HCT116 (cell line): ENCODE results near the gene TSC22D3. TPM values are rescaled to one million over a fixed set of nuclear protein-coding genes. Genes with fewer than 3 reads are reported as not detected.

ENCODE experiments used
- ATAC-seq: fragments of 200-7000 bp; cut with Tn5 transposase; 2 replicates; pipeline ENCODE4 v1.9.1; 2020; ENCODE audit warnings: mild to moderate bottlenecking, moderate library complexity
- BruUV-seq: library from RNA; stranded (reverse); fragments of 400-500 nt; replicated peaks from 2 replicates; lab custom pipeline; 2021; lab: Mats Ljungman, UMichigan
- CTCF ChIA-PET: fragments of 300-600 bp; sonication (Branson Sonifier 250); formaldehyde crosslinking; loops from one replicate; lab custom pipeline; 2021; ENCODE audit warnings: antibody characterized with exemption; lab: Charles Lee
- POLR2A ChIA-PET: fragments of 300-600, 350-600 bp; sonication (Branson Sonifier 250); formaldehyde crosslinking; loops from one replicate; lab custom pipeline; 2021; ENCODE audit warnings: antibody characterized with exemption; lab: Charles Lee
- RAD21 ChIA-PET, 2 experiments: fragments of 300-600 bp; sonication (Branson Sonifier 250); formaldehyde crosslinking; loops; one replicate each; lab custom pipeline; 2023; ENCODE audit warnings: low total read pairs in 2 of 2; ENCODE audit not compliant: uncharacterized antibody in 2 of 2, unreplicated experiment in 2 of 2, low non-redundant PET in 1 of 2; lab: Charles Lee
- DNase-seq: peaks from one replicate; pipeline ENCODE4 v3.0.0-alpha.2; 2010; ENCODE audit warnings: low read depth, low spot score
- H2AFZ ChIP-seq: fragments of 200-600 bp; shearing (Covaris generic), sonication (generic); 2 replicates; pipeline ENCODE4 v1.6.1; 2017; ENCODE audit warnings: low read depth, mixed run types, mixed read lengths, antibody characterized with exemption, low read length; ENCODE audit not compliant: poor library complexity, severe bottlenecking
- H3K27ac ChIP-seq: 2 replicates; pipeline ENCODE4 v1.5.1; 2012; ENCODE audit warnings: low read depth, low read length
- H3K27me3 ChIP-seq: fragments of 200-600 bp; sonication (generic); 2 replicates; pipeline ENCODE4 v1.6.1; 2016; ENCODE audit warnings: mixed run types, low read length, mixed read lengths; ENCODE audit not compliant: insufficient read depth
- H3K36me3 ChIP-seq, 2 experiments: fragments of 200-500 bp in 1 of 2; fragments of 200-600 bp in 1 of 2; sonication (Bioruptor generic) in 1 of 2; sonication (generic) in 1 of 2; 2 replicates each; pipeline versions ENCODE4 v1.5.1 to v1.6.1; 2014 to 2016; ENCODE audit warnings: low read length in 2 of 2, inconsistent platforms in 1 of 2, mixed read lengths in 1 of 2, mixed run types in 1 of 2; ENCODE audit not compliant: insufficient read depth in 2 of 2, control insufficient read depth in 1 of 2
- H3K4me1 ChIP-seq, 2 experiments: fragments of 200-600 bp in 1 of 2; sonication (generic) in 1 of 2; 2 replicates each; pipeline versions ENCODE4 v1.5.1 to v1.6.1; 2012 to 2017; ENCODE audit warnings: low read length in 2 of 2, inconsistent platforms in 1 of 2, mild to moderate bottlenecking in 1 of 2, mixed read lengths in 1 of 2, mixed run types in 1 of 2, moderate library complexity in 1 of 2; ENCODE audit not compliant: insufficient read depth in 2 of 2, control insufficient read depth in 1 of 2
- H3K4me2 ChIP-seq: fragments of 200-600 bp; sonication (generic); 2 replicates; pipeline ENCODE4 v1.6.1; 2017; ENCODE audit warnings: mixed run types, low read length, mixed read lengths
- H3K4me3 ChIP-seq, 2 experiments: fragments of 200-600 bp in 1 of 2; sonication (generic) in 1 of 2; replicated peaks in 1 of 2; 2 replicates each; pipeline ENCODE4 v1.5.1; 2011 to 2016; ENCODE audit warnings: low read length in 2 of 2, control low read depth in 1 of 2, low read depth in 1 of 2, mild to moderate bottlenecking in 1 of 2, mixed read lengths in 1 of 2, mixed run types in 1 of 2
- H3K79me2 ChIP-seq: fragments of 200-600 bp; sonication (generic); 2 replicates; pipeline ENCODE4 v1.6.1; 2017; ENCODE audit warnings: mild to moderate bottlenecking, mixed run types, low read length, moderate library complexity, mixed read lengths; ENCODE audit not compliant: insufficient read depth
- H3K9ac ChIP-seq: fragments of 200-600 bp; sonication (generic); 2 replicates; pipeline ENCODE4 v1.6.1; 2016; ENCODE audit warnings: low read length, mixed read lengths
- H3K9me2 ChIP-seq: fragments of 200-600 bp; sonication (generic), shearing (Covaris generic); 2 replicates; pipeline ENCODE4 v1.6.1; 2017; ENCODE audit warnings: mixed run types, mild to moderate bottlenecking, moderate library complexity; ENCODE audit not compliant: insufficient read depth
- H3K9me3 ChIP-seq, 2 experiments: fragments of 200-500 bp in 1 of 2; fragments of 200-600 bp in 1 of 2; sonication (Bioruptor generic) in 1 of 2; sonication (generic) in 1 of 2; 2 replicates each; pipeline ENCODE4 v1.6.1; 2014 to 2017; ENCODE audit warnings: low read length in 2 of 2, mixed read lengths in 2 of 2, inconsistent platforms in 1 of 2, low read depth in 1 of 2, mild to moderate bottlenecking in 1 of 2, mixed run types in 1 of 2, moderate library complexity in 1 of 2; ENCODE audit not compliant: control insufficient read depth in 1 of 2, insufficient read depth in 1 of 2
- H4K20me1 ChIP-seq: fragments of 200-600 bp; sonication (generic), shearing (Covaris generic); 2 replicates; pipeline ENCODE4 v1.6.1; 2017; ENCODE audit warnings: mixed run types, mild to moderate bottlenecking, moderate library complexity; ENCODE audit not compliant: insufficient read depth
- CEBPB ChIP-seq: IDR thresholded peaks from 2 replicates; pipeline ENCODE4 v1.6.1; 2012; ENCODE audit warnings: low read depth
- EZH2 ChIP-seq: fragments of 200-600 bp; sonication (generic); IDR thresholded peaks from 2 replicates; pipeline ENCODE4 v1.6.1; 2017; ENCODE audit warnings: antibody characterized with exemption, mixed run types
- JUND ChIP-seq: IDR thresholded peaks from 2 replicates; pipeline ENCODE4 v1.6.1; 2012
- MAX ChIP-seq: IDR thresholded peaks from 2 replicates; pipeline ENCODE4 v1.6.1; 2012
- REST ChIP-seq: IDR thresholded peaks from 2 replicates; pipeline ENCODE4 v1.6.1; 2012; ENCODE audit warnings: low read depth
- SIN3A ChIP-seq: IDR thresholded peaks from 2 replicates; pipeline ENCODE4 v1.6.1; 2012; ENCODE audit warnings: low read depth
- TCF7L2 ChIP-seq: IDR thresholded peaks from 2 replicates; pipeline ENCODE4 v1.7.0; 2011; ENCODE audit warnings: borderline replicate concordance, inconsistent platforms; ENCODE audit not compliant: insufficient read depth, insufficient read length; ENCODE audit errors: extremely low read depth
- YY1 ChIP-seq: IDR thresholded peaks from 2 replicates; pipeline ENCODE4 v1.6.1; 2011; ENCODE audit warnings: low read length, low read depth, moderate library complexity, mild to moderate bottlenecking; ENCODE audit not compliant: insufficient replicate concordance; ENCODE audit errors: extremely low read depth
- ZNF274 ChIP-seq: fragments of 200-500 bp; sonication (Bioruptor generic); IDR thresholded peaks from 2 replicates; pipeline ENCODE4 v1.6.1; 2014; ENCODE audit warnings: mild to moderate bottlenecking, low read depth, low read length, inconsistent platforms
- intact Hi-C: fragments of 100-400 bp; cut with micrococcal nuclease; formaldehyde crosslinking; loops from 2 replicates; pipeline ENCODE4 v1.10.0; 2022
- total RNA-seq: library from RNA; stranded (reverse); gene quantifications from one replicate; pipeline ENCODE4 v1.2.1, GENCODE V29; 2021; ENCODE audit not compliant: unreplicated experiment

TSC22D3 gene
- total RNA-seq, 1 experiment from 2014 or later = 24.6 TPM

GRCh38 chrX:107823456-107823855 is 47.9 kb upstream of the TSC22D3 start:
- intact Hi-C loops = no loop called here
- POLR2A ChIA-PET = no interaction called here
- Histone ChIP-seq H3K27me3 (no peaks in the 10 kb centered on the region), H2AFZ (no peak overlapping the region), H3K4me3 (no peak overlapping the region), H3K79me2 (no peaks in the 10 kb centered on the region), H3K4me2 (no peak overlapping the region), H3K9me2 (no peaks in the 10 kb centered on the region), H3K4me1 (peaks cover 4 to 5% of the 10 kb centered on the region in 2 experiments; a peak in 2 of 4 replicates), H3K9ac (no peak overlapping the region), H3K9me3 (no peaks in the 10 kb centered on the region), H3K27ac (no peak overlapping the region), H4K20me1 (no peaks in the 10 kb centered on the region), H3K36me3 (no peaks in the 10 kb centered on the region)
- DNase-seq = no peak
- RAD21 ChIA-PET = no interaction called here
- no peak for TF ChIP-seq MAX
- TF ChIP-seq EZH2 = no peak
- no peak for TF ChIP-seq JUND
- no peak for TF ChIP-seq TCF7L2
- TF ChIP-seq ZNF274 = no peak
- no peak for TF ChIP-seq CEBPB
- no peak for TF ChIP-seq SIN3A
- TF ChIP-seq REST = no peak
- TF ChIP-seq YY1 = no peak
- CTCF ChIA-PET = no interaction called here
- ATAC-seq = no peak
- no TSS peak for BruUV-seq
